Karpas-422 (cell line): Measurements from ENCODE around the gene SLC6A4. TPM values are rescaled to one million over a fixed set of nuclear protein-coding genes. Genes with fewer than 3 reads are reported as not detected.

ENCODE experiments used
- DNase-seq: peaks from one replicate; pipeline ENCODE4 v3.0.0-alpha.2; 2015
- H2AFZ ChIP-seq: fragments of 200-600 bp; sonication (generic); 2 replicates; pipeline ENCODE4 v1.6.1; 2014; ENCODE audit warnings: antibody characterized with exemption, low read length, mixed read lengths
- H3K27ac ChIP-seq: fragments of 200-600 bp; sonication (generic); 2 replicates; pipeline ENCODE4 v1.5.1; 2014; ENCODE audit warnings: mild to moderate bottlenecking, low read length, moderate library complexity
- H3K27me3 ChIP-seq: fragments of 200-600 bp; sonication (generic); 2 replicates; pipeline ENCODE4 v1.6.1; 2014; ENCODE audit warnings: low read length, mixed read lengths
- H3K36me3 ChIP-seq: fragments of 200-600 bp; sonication (generic); 2 replicates; pipeline ENCODE4 v1.6.1; 2014; ENCODE audit warnings: low read length, mixed read lengths; ENCODE audit not compliant: insufficient read depth
- H3K4me1 ChIP-seq: fragments of 200-600 bp; sonication (generic); 2 replicates; pipeline ENCODE4 v1.6.1; 2014; ENCODE audit warnings: mild to moderate bottlenecking, low read length, mixed read lengths
- H3K4me2 ChIP-seq: fragments of 200-600 bp; sonication (generic); 2 replicates; pipeline ENCODE4 v1.6.1; 2014; ENCODE audit warnings: low read length, low read depth, mild to moderate bottlenecking; ENCODE audit not compliant: poor library complexity, severe bottlenecking
- H3K4me3 ChIP-seq: fragments of 200-600 bp; sonication (generic); 2 replicates; pipeline ENCODE4 v1.5.1; 2014; ENCODE audit warnings: mild to moderate bottlenecking, antibody characterized with exemption, low read length, mixed read lengths
- H3K79me2 ChIP-seq: fragments of 200-600 bp; sonication (generic); 2 replicates; pipeline ENCODE4 v1.6.1; 2014; ENCODE audit warnings: mild to moderate bottlenecking, low read length, mixed read lengths
- H3K9ac ChIP-seq: fragments of 200-600 bp; sonication (generic); 2 replicates; pipeline ENCODE4 v1.6.0; 2014; ENCODE audit warnings: low read length
- H3K9me2 ChIP-seq: fragments of 200-600 bp; sonication (generic), shearing (Covaris generic); replicated peaks from 2 replicates; pipeline ENCODE4 v1.6.0; 2014; ENCODE audit warnings: mild to moderate bottlenecking, low read length, moderate library complexity; ENCODE audit not compliant: insufficient read depth
- H3K9me3 ChIP-seq: fragments of 300-700, 200-600 bp; sonication (generic); 2 replicates; pipeline ENCODE4 v1.6.1; 2014; ENCODE audit warnings: low read length, mixed read lengths
- H4K20me1 ChIP-seq: fragments of 200-600 bp; sonication (generic); 2 replicates; pipeline ENCODE4 v1.6.1; 2014; ENCODE audit warnings: mild to moderate bottlenecking, antibody characterized with exemption, low read length, low read depth; ENCODE audit not compliant: insufficient read depth
- total RNA-seq: library from RNA; depleted of rRNA; stranded (reverse); fragments of >200 nt; shearing (Covaris generic); gene quantifications from 2 replicates; pipeline ENCODE4 v1.2.3, GENCODE V29; 2014; ENCODE audit warnings: low replicate concordance; rRNA removed

Gene SLC6A4
- total RNA-seq: not detected in 2 replicates

GRCh38 chr17:30235386-30236296 is at the start of gene SLC6A4:
Gene SLC6A4, minus strand, starts transcription at chr17:30235697. Its CDS starts 13,739 bp downstream, at chr17:30221958.
- Histone ChIP-seq H3K9me3 (no peaks in the 10 kb centered on the region), H3K9me2 (no peaks in the 10 kb centered on the region), H3K36me3 (no peaks in the 10 kb centered on the region), H2AFZ (no peak within 1 kb of the TSS), H3K4me2 (peak within 1 kb of the TSS; percentile 7), H3K9ac (no peak within 1 kb of the TSS), H4K20me1 (no peaks in the 10 kb centered on the region), H3K79me2 (no peaks in the 10 kb centered on the region), H3K27me3 (no peaks in the 10 kb centered on the region), H3K4me3 (no peak within 1 kb of the TSS), H3K27ac (no peak within 1 kb of the TSS), H3K4me1 (peaks cover 8% of the 10 kb centered on the region; the same call in 1 of the 2 replicates)
- DNase-seq: no peak

- Histone ChIP-seq H3K79me2 (peaks cover 24% of the 10 kb centered on the region), H2AFZ (no peak overlapping the region), H3K9ac (no peak overlapping the region), H3K27ac (peak overlapping the region; percentile 39), H3K9me3 (no peaks in the 10 kb centered on the region), H3K4me2 (peak overlapping the region; percentile 9), H3K4me3 (no peak overlapping the region), H4K20me1 (no peaks in the 10 kb centered on the region), H3K4me1 (peaks cover 33% of the 10 kb centered on the region), H3K9me2 (no peaks in the 10 kb centered on the region), H3K27me3 (no peaks in the 10 kb centered on the region), H3K36me3 (peaks cover 46% of the 10 kb centered on the region)
- DNase-seq: peak; percentile 53
Observed at GRCh38 chr17:30279156-30279555, 43.7 kb upstream of the SLC6A4 start.

DNA sequence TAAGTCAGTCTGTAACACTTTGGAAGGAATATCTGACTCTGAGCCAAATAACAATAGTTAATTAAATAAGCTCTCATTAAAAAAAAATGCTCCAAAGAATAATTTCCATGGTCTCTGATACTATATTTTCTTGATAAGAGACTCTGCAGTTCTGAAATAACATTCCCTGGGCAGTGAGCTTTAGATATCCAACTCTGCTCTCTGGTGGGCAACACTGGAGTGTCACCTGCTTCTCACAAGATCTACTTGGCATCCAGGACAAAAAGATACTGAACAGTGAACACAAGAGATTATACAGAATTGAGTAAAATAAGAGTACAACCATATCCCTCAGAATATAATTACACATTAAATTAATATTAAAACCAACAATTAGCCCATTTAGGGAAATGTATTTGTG is 42.5 kb upstream of the SLC6A4 start:
- peaks cover 23% of the 10 kb centered on the region for H3K79me2 ChIP-seq
- H3K4me2 ChIP-seq: no peak overlapping the region
- H3K9ac ChIP-seq: no peak overlapping the region
- H3K9me2 ChIP-seq: no peaks in the 10 kb centered on the region
- no peak overlapping the region; the same call in 1 of the 2 replicates for H3K27ac ChIP-seq
- H3K36me3 ChIP-seq: peaks cover 50% of the 10 kb centered on the region
- H3K9me3 ChIP-seq: no peaks in the 10 kb centered on the region
- peaks cover 33% of the 10 kb centered on the region for H3K4me1 ChIP-seq
- DNase-seq: peak; percentile 55
- no peak overlapping the region for H2AFZ ChIP-seq
- no peaks in the 10 kb centered on the region for H3K27me3 ChIP-seq
- no peak overlapping the region for H3K4me3 ChIP-seq
- no peaks in the 10 kb centered on the region for H4K20me1 ChIP-seq

GRCh38 chr17:30275911-30276310 is 40.4 kb upstream of the SLC6A4 start:
- no peaks in the 10 kb centered on the region for H3K9me3 ChIP-seq
- H3K27me3 ChIP-seq: no peaks in the 10 kb centered on the region
- DNase-seq: no peak
- H3K4me2 ChIP-seq: no peak overlapping the region
- no peak overlapping the region for H3K4me3 ChIP-seq
- H4K20me1 ChIP-seq: no peaks in the 10 kb centered on the region
- H3K79me2 ChIP-seq: peaks cover 23% of the 10 kb centered on the region
- H3K36me3 ChIP-seq: peaks cover 59% of the 10 kb centered on the region
- peaks cover 26% of the 10 kb centered on the region for H3K4me1 ChIP-seq
- H3K27ac ChIP-seq: no peak overlapping the region
- H3K9ac ChIP-seq: no peak overlapping the region
- no peak overlapping the region for H2AFZ ChIP-seq
- H3K9me2 ChIP-seq: no peaks in the 10 kb centered on the region

- DNase-seq: no peak
- Histone ChIP-seq H3K79me2 (peaks cover 23% of the 10 kb centered on the region), H3K27ac (no peak overlapping the region), H3K27me3 (no peaks in the 10 kb centered on the region), H3K4me3 (no peak overlapping the region), H3K4me2 (no peak overlapping the region), H3K9me3 (no peaks in the 10 kb centered on the region), H3K9me2 (no peaks in the 10 kb centered on the region), H3K9ac (no peak overlapping the region), H3K36me3 (peaks cover 64% of the 10 kb centered on the region), H4K20me1 (no peaks in the 10 kb centered on the region), H3K4me1 (peaks cover 16% of the 10 kb centered on the region), H2AFZ (no peak overlapping the region)
Observed at GRCh38 chr17:30274887-30275286, 39.4 kb upstream of the SLC6A4 start.

GRCh38 chr17:30273373-30273772 is 37.9 kb upstream of the SLC6A4 start:
- H2AFZ ChIP-seq: no peak overlapping the region
- no peaks in the 10 kb centered on the region for H3K27me3 ChIP-seq
- H3K9ac ChIP-seq: no peak overlapping the region
- H3K36me3 ChIP-seq: peaks cover 69% of the 10 kb centered on the region
- H3K4me1 ChIP-seq: 0 out of 2 replicates have a peak, but pooled peaks cover under 1% of the 10 kb centered on the region
- H3K27ac ChIP-seq: no peak overlapping the region
- no peak overlapping the region for H3K4me2 ChIP-seq
- no peaks in the 10 kb centered on the region for H3K9me2 ChIP-seq
- H3K4me3 ChIP-seq: no peak overlapping the region
- DNase-seq: no peak
- no peaks in the 10 kb centered on the region for H4K20me1 ChIP-seq
- peaks cover 28% of the 10 kb centered on the region for H3K79me2 ChIP-seq
- H3K9me3 ChIP-seq: no peaks in the 10 kb centered on the region

DNA sequence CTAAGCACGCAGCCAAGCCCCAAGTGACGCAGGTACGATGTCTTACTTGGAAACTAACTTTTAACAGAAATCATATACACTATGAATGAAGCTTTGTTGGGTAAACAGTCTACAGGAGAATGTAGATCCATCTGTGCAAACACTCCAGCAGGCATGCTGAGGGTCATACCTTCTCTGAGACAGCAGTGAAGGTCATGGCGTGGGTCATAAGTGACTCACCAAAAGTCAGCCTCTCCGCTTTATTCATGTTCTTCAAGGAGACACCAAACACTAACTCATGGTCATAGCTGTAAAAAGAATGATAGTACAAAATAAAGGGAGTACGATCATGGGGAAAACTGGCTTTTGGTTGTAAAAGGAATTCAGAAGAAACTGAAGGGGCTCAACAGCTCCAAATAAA is 35.6 kb upstream of the SLC6A4 start:
- Histone ChIP-seq H3K4me2 (no peak overlapping the region), H3K4me3 (no peak overlapping the region), H3K4me1 (no peaks in the 10 kb centered on the region), H3K36me3 (peaks cover 71% of the 10 kb centered on the region), H3K9me2 (no peaks in the 10 kb centered on the region), H3K9me3 (no peaks in the 10 kb centered on the region), H3K9ac (no peak overlapping the region), H3K27me3 (no peaks in the 10 kb centered on the region), H4K20me1 (no peaks in the 10 kb centered on the region), H3K27ac (no peak overlapping the region), H3K79me2 (peaks cover 17% of the 10 kb centered on the region), H2AFZ (no peak overlapping the region)
- DNase-seq: no peak

GRCh38 chr17:30267625-30268024 is 32.1 kb upstream of the SLC6A4 start:
- no peak overlapping the region for H3K27ac ChIP-seq
- H3K36me3 ChIP-seq: peaks cover 80% of the 10 kb centered on the region
- H3K79me2 ChIP-seq: peaks cover 31% of the 10 kb centered on the region
- DNase-seq: no peak
- H3K4me2 ChIP-seq: no peak overlapping the region
- H3K9me3 ChIP-seq: no peaks in the 10 kb centered on the region
- H3K9me2 ChIP-seq: no peaks in the 10 kb centered on the region
- no peak overlapping the region for H3K9ac ChIP-seq
- H4K20me1 ChIP-seq: no peaks in the 10 kb centered on the region
- H3K4me3 ChIP-seq: no peak overlapping the region
- H2AFZ ChIP-seq: no peak overlapping the region
- no peaks in the 10 kb centered on the region for H3K27me3 ChIP-seq
- no peaks in the 10 kb centered on the region for H3K4me1 ChIP-seq
